OCI-LY3 (cell line): ENCODE measurements around the gene ZNF337.

Experiments
- CTCF ChIP-seq: fragments of 200-600, 300-600 bp; sonication (generic); IDR thresholded peaks from 2 replicates; pipeline ENCODE4 v1.5.1; 2014; ENCODE audit warnings: antibody characterized with exemption, low read length, low read depth
- EZH2phosphoT487 ChIP-seq: fragments of 200-600 bp; shearing (Covaris generic); IDR thresholded peaks from 2 replicates; pipeline ENCODE4 v1.6.1; 2018; ENCODE audit warnings: antibody characterized with exemption, mixed run types, low read depth

GRCh38 chr20:25626779-25627178, 69.9 kb downstream of the ZNF337 start:
- TF ChIP-seq CTCF = no peak
- TF ChIP-seq EZH2phosphoT487 = no peak
